Measurements from ENCODE around the gene TMEM161A. TPM values are rescaled to one million over a fixed set of nuclear protein-coding genes. Genes with fewer than 3 reads are reported as not detected.

The TMEM161A gene
- total and polyA plus RNA-seq, 9 of the 15 experiments (the other 6 are each of a cell fraction or from before 2014, with no cell fraction given) = 0.63 to 92.3 (median 38.9) TPM

GRCh38 chr19:19120308-19121231, 17.7 kb downstream of the TMEM161A start:
- CTCF ChIA-PET (ENCODE audit: low intra/inter-chr PET ratio) = no interaction called here
- Histone ChIP-seq H3K79me2 (ENCODE audit: control insufficient read depth, insufficient read depth, low read length) (no peaks in the 10 kb centered on the region; the same call in 2 of the 3 replicates), H2AFZ (ENCODE audit: low read depth, low read length) (peak overlapping the region; percentile 71), H3K27me3 (ENCODE audit: control insufficient read depth in 2 of 2, insufficient read depth in 2 of 2, low read length in 2 of 2) (no peaks in the 10 kb centered on the region), H3K27ac (ENCODE audit: extremely low read depth, low read depth, low read length) (peak overlapping the region; percentile 52; the same call in 2 of the 3 replicates), H3K4me3 (peak overlapping the region; percentile 3; the same call in 1 of the 2 replicates), H3K9me1 (ENCODE audit: control insufficient read depth, insufficient read depth, low read length) (no peaks in the 10 kb centered on the region), H4K20me1 (replicated peaks; ENCODE audit: control insufficient read depth, insufficient read depth, low read length) (no peaks in the 10 kb centered on the region), H3K4me1 (replicated peaks in 1 of 2; ENCODE audit: control insufficient read depth in 2 of 2, insufficient read depth in 2 of 2, low read length in 2 of 2) (peaks cover 8 to 29% of the 10 kb centered on the region in 2 experiments), H3K4me2 (ENCODE audit: insufficient read depth, low read length) (peak overlapping the region; percentile 73), H3K36me3 (ENCODE audit: control insufficient read depth, insufficient read depth, low read length) (peaks cover 50% of the 10 kb centered on the region), H3K9me3 (replicated peaks; ENCODE audit: control insufficient read depth, insufficient read depth, low read depth, low read length) (no peaks in the 10 kb centered on the region), H3K9ac (ENCODE audit: insufficient read depth in 1 of 2, low read depth in 2 of 2, low read length in 2 of 2) (peak overlapping the region; percentile 7 to 89; a peak in 3 of 4 replicates)
- DNase-seq (ENCODE audit: extremely low read depth in 1 of 4, low spot score in 3 of 4) = peak; percentile 99
- no TSS peak for BruUV-seq (replicated peaks)
- intact Hi-C loops (cut with micrococcal nuclease) (no loop called here), in situ Hi-C loops (cut with MboI) (no loop called here)
- FAIRE-seq = peak; percentile 99
- 27% methylated on average over 32 of the region's 39 CpGs for WGBS (ENCODE audit: insufficient coverage, low coverage, missing lambda C conversion rate)
- POLR2A ChIA-PET = interaction anchor here (0.7 kb wide), 1 partner anchor 46 kb away, joined by 3 read pairs; no protein-coding TSS in a partner anchor
- ATAC-seq = peak; percentile 99
- TF ChIP-seq STAT5B (CRISPR knock-in tag; IDR thresholded peaks at IDR 0.05) = no peak
- TF ChIP-seq MTA3 (IDR thresholded peaks at IDR 0.05; ENCODE audit: borderline replicate concordance) = no peak
- no peak for TF ChIP-seq BRD9 (IDR thresholded peaks at IDR 0.05; ENCODE audit: low read depth, partially characterized antibody)
- TF ChIP-seq ZNF699 (CRISPR knock-in tag; IDR thresholded peaks at IDR 0.05; ENCODE audit: insufficient replicate concordance) = no peak
- no peak for TF ChIP-seq TSC22D4 (tag; IDR thresholded peaks at IDR 0.05)
- peak; percentile 53 for TF ChIP-seq KDM5B (IDR thresholded peaks at IDR 0.05; ENCODE audit: insufficient replicate concordance, low read depth, low read length)
- no peak for TF ChIP-seq SRSF1 (IDR thresholded peaks at IDR 0.05; ENCODE audit: low read depth, low read length)
- TF ChIP-seq TFAP4 (CRISPR knock-in tag; IDR thresholded peaks at IDR 0.05; ENCODE audit: borderline replicate concordance) = peak; percentile 9; the same call in 1 of the 2 replicates
- TF ChIP-seq YY1 (IDR thresholded peaks at IDR 0.05; ENCODE audit: borderline replicate concordance in 1 of 3, control insufficient read depth in 1 of 3, extremely low read depth in 1 of 3, insufficient read depth in 3 of 3, insufficient read length in 1 of 3, insufficient replicate concordance in 2 of 3, low read depth in 1 of 3, low read length in 2 of 3) = no peak
- TF ChIP-seq BRF2 (IDR thresholded peaks at IDR 0.05; ENCODE audit: borderline replicate concordance, insufficient read depth, insufficient read length) = no peak
- no peak for TF ChIP-seq ZNF384 (IDR thresholded peaks at IDR 0.05; ENCODE audit: low read depth, low read length)
- no peak for TF ChIP-seq FOXJ2 (tag; IDR thresholded peaks at IDR 0.05)
- TF ChIP-seq ZNF274 (IDR thresholded peaks at IDR 0.05; ENCODE audit: borderline replicate concordance, low read depth, low read length) = no peak
- no peak for TF ChIP-seq ZNF436 (CRISPR knock-in tag; IDR thresholded peaks at IDR 0.05)
- no peak for TF ChIP-seq ZNF280A (IDR thresholded peaks at IDR 0.05; ENCODE audit: low read depth, partially characterized antibody)
- peak; percentile 18 for TF ChIP-seq ZFP36 (IDR thresholded peaks at IDR 0.05; ENCODE audit: low read depth, low read length, partially characterized antibody)
